K562 (cell line): ENCODE results near the gene GCDH. TPM values are rescaled to one million over a fixed set of nuclear protein-coding genes. Genes with fewer than 3 reads are reported as not detected.

Source experiments
- ARID3B ChIP-seq: fragments of 250-450 bp; sonication (Bioruptor Pico); IDR thresholded peaks from 2 replicates; pipeline ENCODE4 v1.4.0; 2020; ENCODE audit warnings: borderline replicate concordance
- BHLHE40 ChIP-seq: IDR thresholded peaks from 2 replicates; pipeline ENCODE4 v1.6.1; 2011; ENCODE audit warnings: low read length, improper control_type of control experiment
- CBFA2T3 ChIP-seq: fragments of 450-650 bp; IDR thresholded peaks from 2 replicates; pipeline ENCODE4 v1.6.1; 2017
- CBX3 ChIP-seq, 2 experiments: IDR thresholded peaks; 1 replicate in 1 of 2; 2 replicates in 1 of 2; pipeline ENCODE4 v1.6.1; 2012; ENCODE audit warnings: inconsistent platforms in 2 of 2, low read length in 2 of 2, borderline replicate concordance in 1 of 2, control low read depth in 1 of 2
- CHCHD3 ChIP-seq: fragments of 250-450 bp; sonication (Bioruptor Pico); IDR thresholded peaks from 2 replicates; pipeline ENCODE4 v2.1.2; 2022; ENCODE audit warnings: mild to moderate bottlenecking
- HDAC8 ChIP-seq: fragments of 450-650 bp; IDR thresholded peaks from 2 replicates; pipeline ENCODE4 v1.6.1; 2016; ENCODE audit warnings: mild to moderate bottlenecking, missing genetic modification characterization, moderate library complexity, missing compliant biosample characterization
- ILF3 ChIP-seq: fragments of 450-650 bp; IDR thresholded peaks from 2 replicates; pipeline ENCODE4 v1.6.1; 2018; ENCODE audit warnings: antibody characterized with exemption, mild to moderate bottlenecking, moderate library complexity, borderline replicate concordance
- IRF1 ChIP-seq: sonication (generic); formaldehyde crosslinking; IDR thresholded peaks from 2 replicates; pipeline ENCODE4 v1.8.0; 2022; ENCODE audit warnings: missing genetic modification reagents, mild to moderate bottlenecking, borderline replicate concordance
- KAT7 ChIP-seq: sonication (generic); formaldehyde crosslinking; IDR thresholded peaks from 2 replicates; pipeline ENCODE4 v1.8.0; 2022; ENCODE audit warnings: missing genetic modification reagents, mild to moderate bottlenecking, borderline replicate concordance
- MBD1 ChIP-seq: fragments of 250-450 bp; sonication (Bioruptor Pico); IDR thresholded peaks from 2 replicates; pipeline ENCODE4 v1.8.0; 2022; ENCODE audit warnings: inconsistent platforms
- MBD2 ChIP-seq: sonication (generic); IDR thresholded peaks from 2 replicates; pipeline ENCODE4 v1.6.1; 2016; ENCODE audit warnings: low read depth, borderline replicate concordance
- NFE2L1 ChIP-seq: fragments of 450-650 bp; IDR thresholded peaks from 2 replicates; pipeline ENCODE4 v1.6.1; 2016; ENCODE audit warnings: missing genetic modification characterization, low read depth, mild to moderate bottlenecking, missing compliant biosample characterization, moderate library complexity, borderline replicate concordance
- OTX1 ChIP-seq: fragments of 450-650 bp; formaldehyde crosslinking; IDR thresholded peaks from 2 replicates; pipeline ENCODE4 v1.4.0; 2022; ENCODE audit warnings: mild to moderate bottlenecking
- POLR2G ChIP-seq: fragments of 200-400 bp; formaldehyde crosslinking; IDR thresholded peaks from 2 replicates; pipeline ENCODE4 v1.6.1; 2017; ENCODE audit warnings: low read depth, mild to moderate bottlenecking, antibody characterized with exemption, low read length, moderate library complexity
- SETDB1 ChIP-seq: IDR thresholded peaks from one replicate; pipeline ENCODE4 v1.6.1; 2012; ENCODE audit warnings: low read length, control low read depth, inconsistent platforms
- SFPQ ChIP-seq: fragments of 200-400 bp; formaldehyde crosslinking; IDR thresholded peaks from 2 replicates; pipeline ENCODE4 v1.6.1; 2017; ENCODE audit warnings: mild to moderate bottlenecking, low read depth, low read length, moderate library complexity
- SNRNP70 ChIP-seq: fragments of 200-400 bp; formaldehyde crosslinking; optimal IDR thresholded peaks from 2 replicates; pipeline ENCODE3; 2017; ENCODE audit warnings: low read depth, low read length
- XRCC5 ChIP-seq: fragments of 200-400 bp; formaldehyde crosslinking; IDR thresholded peaks from 2 replicates; pipeline ENCODE4 v1.6.1; 2017; ENCODE audit warnings: low read depth, mild to moderate bottlenecking, low read length
- ZFPM2 ChIP-seq: fragments of 250-450 bp; sonication (Bioruptor Pico); IDR thresholded peaks from 2 replicates; pipeline ENCODE4 v1.5.1; 2022; ENCODE audit warnings: mild to moderate bottlenecking
- ZKSCAN3 ChIP-seq: fragments of 250-450 bp; sonication (Bioruptor Pico); IDR thresholded peaks from 2 replicates; pipeline ENCODE4 v1.4.0; 2020
- ZNF140 ChIP-seq: fragments of 250-450 bp; sonication (Bioruptor Pico); IDR thresholded peaks from 2 replicates; pipeline ENCODE4 v1.8.0; 2021; ENCODE audit warnings: moderate library complexity, mild to moderate bottlenecking, inconsistent platforms
- ZNF551 ChIP-seq: fragments of 250-450 bp; sonication (Bioruptor Pico); IDR thresholded peaks from 2 replicates; pipeline ENCODE4 v1.5.0; 2021; ENCODE audit warnings: mild to moderate bottlenecking, moderate library complexity
- ZNF668 ChIP-seq: fragments of 250-450 bp; sonication (Bioruptor Pico); IDR thresholded peaks from 2 replicates; pipeline ENCODE4 v1.8.0; 2022; ENCODE audit warnings: mild to moderate bottlenecking, inconsistent platforms
- ZZZ3 ChIP-seq: fragments of 450-650 bp; IDR thresholded peaks from 2 replicates; pipeline ENCODE4 v1.6.1; 2016; ENCODE audit warnings: antibody characterized with exemption, mild to moderate bottlenecking, moderate library complexity
- polyA plus RNA-seq, 8 experiments: library from polyadenylated mRNA; depleted of rRNA in 4 of 8; stranded (reverse) in 5 of 8; unstranded in 3 of 8; fragments of >200 nt; fragmentation: Nextera tagmentation in 2 of 8; fragmentation: Illumina TruSeq in 1 of 8; extraction: Ambion mirVana in 2 of 8; extraction: Trizol in 1 of 8; gene quantifications; 2 replicates each; pipeline versions ENCODE4 v1.2.1 to v1.2.3, GENCODE V29; 2011 to 2014; ENCODE audit warnings: inconsistent platforms in 1 of 8, missing spikeins in 1 of 8
- total RNA-seq, 7 experiments: library from RNA; depleted of rRNA in 6 of 7; stranded (reverse); fragments of >200 nt in 6 of 7; fragmentation: Illumina TruSeq in 2 of 7; extraction: Trizol in 2 of 7; gene quantifications; 2 replicates each; pipeline versions ENCODE4 v1.2.1 to v1.2.3, GENCODE V29; 2011 to 2021; ENCODE audit warnings: low replicate concordance in 1 of 7

GCDH gene
- total and polyA plus RNA-seq, 9 of the 15 experiments (the other 6 are each of a cell fraction or from before 2014, with no cell fraction given): 2.9 to 50.8 (median 19.1) TPM

- TF ChIP-seq SETDB1: peak; percentile 59
- no peak for TF ChIP-seq HDAC8 (tag)
- TF ChIP-seq XRCC5: no peak
- TF ChIP-seq MBD2: peak; percentile 70; the same call in 1 of the 2 replicates
- TF ChIP-seq BHLHE40: peak; percentile 15
- no peak for TF ChIP-seq ILF3
- TF ChIP-seq ZKSCAN3: no peak
- TF ChIP-seq ARID3B (CRISPR knock-in tag): no peak
- no peak for TF ChIP-seq NFE2L1
- TF ChIP-seq ZFPM2 (CRISPR knock-in tag): no peak
- TF ChIP-seq OTX1 (CRISPR knock-in tag): no peak
- TF ChIP-seq ZZZ3: no peak
- TF ChIP-seq SFPQ: no peak
- TF ChIP-seq SNRNP70: no peak
- TF ChIP-seq ZNF140 (CRISPR knock-in tag): no peak
- no peak for TF ChIP-seq IRF1 (CRISPR knock-in tag)
- TF ChIP-seq CBX3 (IDR thresholded peaks at IDR 0.05; ENCODE audit: borderline replicate concordance in 1 of 2, low read length in 2 of 2): 0 out of 3 replicates have a peak, but pooled peaks of 1 of the 2 experiments have one; percentile 11
- TF ChIP-seq KAT7 (CRISPR knock-in tag): peak; percentile 99
- TF ChIP-seq ZNF551 (CRISPR knock-in tag): no peak
- TF ChIP-seq CBFA2T3: no peak
- TF ChIP-seq MBD1 (CRISPR knock-in tag): no peak
- TF ChIP-seq ZNF668: no peak
- TF ChIP-seq CHCHD3 (CRISPR knock-in tag): no peak
- peak; percentile 99 for TF ChIP-seq POLR2G
Observed at GRCh38 chr19:12933287-12934072, 42.5 kb downstream of the GCDH start, which contains the start of gene FARSA (continued).
